GM12801 (cell line): Measurements from ENCODE around the gene SDHAF3.

ENCODE experiments used
- CTCF ChIP-seq: IDR thresholded peaks from one replicate; pipeline ENCODE4 v1.5.1; 2011; ENCODE audit warnings: control low read depth; ENCODE audit not compliant: insufficient read length; ENCODE audit errors: extremely low read depth

The SDHAF3 gene

GRCh38 chr7:97130417-97131139 is 13.1 kb downstream of the SDHAF3 start:
- no peak for TF ChIP-seq CTCF

GRCh38 chr7:97133159-97133558 is 15.7 kb downstream of the SDHAF3 start:
- TF ChIP-seq CTCF, result no peak

- TF ChIP-seq CTCF, result no peak
These were observed 21.3 kb downstream of the SDHAF3 start for GRCh38 chr7:97138830-97139229.

DNA sequence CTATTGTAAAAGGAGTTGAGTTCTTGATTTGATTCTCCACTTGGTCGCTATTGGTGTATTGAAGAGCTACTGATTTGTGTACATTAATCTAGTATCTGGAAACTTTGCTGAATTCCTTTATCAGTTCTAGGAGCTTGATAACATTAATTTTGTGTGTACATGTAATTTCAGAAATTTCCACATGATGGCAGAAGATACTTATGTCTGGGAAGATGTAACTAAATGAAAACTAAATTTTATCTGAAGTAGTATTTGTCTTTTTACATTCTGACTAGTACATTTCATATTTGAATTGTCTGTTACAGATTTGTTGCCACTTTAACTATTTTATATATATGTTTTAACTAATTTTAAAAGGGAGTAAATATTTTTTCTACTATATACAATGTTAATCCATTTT is 27.6 kb downstream of the SDHAF3 start:
- no peak for TF ChIP-seq CTCF

DNA sequence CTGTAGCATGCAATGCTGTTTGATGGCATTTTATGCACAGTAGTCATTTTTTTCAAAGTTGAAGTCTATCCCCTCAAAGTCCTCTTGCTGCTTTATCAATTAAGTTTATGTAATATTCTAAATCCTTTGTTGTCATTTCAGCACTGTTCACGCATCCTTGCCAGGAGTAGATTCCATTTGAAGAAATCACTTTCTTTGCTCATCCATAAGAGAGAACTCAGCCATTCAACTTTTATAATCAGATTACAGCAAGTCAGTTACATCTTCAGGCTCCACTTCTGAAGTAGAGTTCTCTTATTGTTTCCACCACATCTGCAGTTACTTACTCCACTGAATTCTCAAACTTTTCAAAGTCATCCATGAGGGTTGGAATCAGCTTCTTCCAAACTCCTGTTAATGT is 32.3 kb downstream of the SDHAF3 start:
- no peak for TF ChIP-seq CTCF

DNA sequence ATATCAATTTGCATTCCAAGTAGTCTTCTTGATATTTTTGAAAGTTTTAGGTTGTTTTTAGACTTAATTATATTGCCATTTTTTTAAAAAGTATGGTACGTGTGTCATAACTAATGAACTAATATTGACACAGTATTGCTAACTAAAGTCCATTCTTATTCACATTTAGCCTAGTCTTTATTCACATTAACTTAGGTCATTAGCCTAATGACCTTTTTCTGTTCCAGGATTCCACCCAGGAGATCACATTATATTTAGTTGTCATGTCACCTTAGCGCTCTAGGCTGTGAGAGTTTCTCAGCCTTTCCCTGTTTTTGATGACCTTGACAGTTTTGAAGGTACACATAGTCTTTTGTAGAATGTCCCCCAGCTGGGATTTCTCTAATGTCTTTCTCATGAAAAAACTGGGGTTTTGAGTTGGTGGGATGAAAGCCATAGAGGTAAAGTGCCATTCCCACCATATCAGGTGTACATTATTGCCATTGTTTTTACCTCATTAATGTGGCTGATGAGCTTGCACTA is 38.5 kb downstream of the SDHAF3 start:
- TF ChIP-seq CTCF, result no peak

DNA sequence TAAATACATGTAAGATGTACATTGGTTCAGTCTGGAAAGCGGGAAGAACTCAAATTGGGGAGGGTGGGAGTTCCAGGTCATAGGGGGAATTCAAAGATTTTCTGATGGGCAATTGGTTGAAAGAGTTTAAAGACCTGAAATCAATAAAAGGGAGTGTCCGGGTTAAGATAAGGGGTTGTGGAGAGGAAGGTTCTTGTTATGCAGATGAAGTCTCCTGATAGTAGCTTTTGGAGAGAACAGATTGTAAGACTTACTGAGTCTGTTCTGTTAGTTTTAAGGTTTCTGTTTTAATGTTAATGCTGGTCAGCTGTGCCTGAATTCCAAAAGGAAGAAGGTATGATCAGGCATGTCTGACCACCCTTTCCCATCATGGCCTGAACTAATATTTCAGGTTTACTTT is 48.8 kb downstream of the SDHAF3 start:
- TF ChIP-seq CTCF, result no peak
